Sigmoid colon (tissue), 4 donors: ENCODE data around the gene SPDL1.

ENCODE experiments used
- CTCF ChIP-seq, 4 experiments: fragments of 450-650 bp in 3 of 4; fragments of 200-600 bp in 1 of 4; IDR thresholded peaks; one replicate each; pipeline ENCODE4 v1.5.1; 2016 to 2019; ENCODE audit warnings: antibody characterized with exemption in 4 of 4, mild to moderate bottlenecking in 3 of 4, moderate library complexity in 2 of 4
- EP300 ChIP-seq, 4 donors: sonication (generic); formaldehyde crosslinking; IDR thresholded peaks; one replicate each; pipeline ENCODE4 v1.6.1; 2017; ENCODE audit warnings: antibody characterized with exemption in 4 of 4
- POLR2A ChIP-seq, 2 donors: fragments of 450-650 bp; IDR thresholded peaks; one replicate each; pipeline ENCODE4 v1.6.1; 2016; ENCODE audit warnings: antibody characterized with exemption in 2 of 2, mild to moderate bottlenecking in 2 of 2, moderate library complexity in 2 of 2
- POLR2AphosphoS5 ChIP-seq, 4 donors: sonication (generic); formaldehyde crosslinking; IDR thresholded peaks; one replicate each; pipeline ENCODE4 v1.6.1; 2017; ENCODE audit warnings: antibody characterized with exemption in 4 of 4

DNA sequence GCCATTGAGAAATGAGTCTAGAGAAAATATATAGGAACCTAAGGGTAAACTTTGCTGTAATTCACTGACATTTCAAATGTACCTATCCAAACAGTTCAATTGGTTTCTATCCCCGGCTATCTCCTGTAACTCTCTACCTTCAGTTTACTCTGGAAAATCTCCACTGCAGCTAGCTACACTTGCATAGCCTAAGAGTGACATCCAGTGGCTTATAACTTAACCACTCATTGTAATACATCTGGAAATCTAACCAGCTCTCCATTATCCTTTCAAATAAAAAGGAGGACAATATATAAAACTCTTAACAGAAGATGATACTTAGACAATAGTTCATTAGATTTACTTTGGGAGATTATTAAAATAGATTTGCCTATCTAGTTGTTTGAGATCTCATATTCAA, 35.3 kb upstream of the SPDL1 start:
- TF ChIP-seq POLR2A (IDR thresholded peaks at IDR 0.05) (no peak), CTCF (IDR thresholded peaks at IDR 0.05) (peak in 2 of 4 experiments; percentile 15 to 36), POLR2AphosphoS5 (IDR thresholded peaks at IDR 0.05) (no peak), EP300 (IDR thresholded peaks at IDR 0.05) (no peak)
